Measurements from ENCODE around the gene PTPRG.

DNA sequence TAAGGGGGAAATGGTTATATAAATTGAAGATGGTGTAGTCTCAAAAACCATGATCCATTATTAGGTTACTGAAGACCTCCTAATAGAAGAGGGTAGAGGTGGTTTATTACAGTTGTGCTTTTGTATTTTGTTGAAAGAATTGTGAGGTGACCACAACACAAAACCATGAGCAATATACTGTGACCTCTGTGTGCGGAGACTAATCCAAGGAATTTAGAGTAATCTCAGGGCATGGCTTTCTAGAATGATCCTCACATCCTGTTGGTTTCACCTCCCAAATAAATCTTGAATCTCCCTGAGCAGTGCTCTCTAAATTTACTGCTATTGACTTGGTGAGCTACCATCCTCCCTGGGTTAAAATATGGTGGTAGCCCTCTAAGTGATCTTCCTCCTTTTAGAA lies 52.3 kb downstream of the PTPRG start:
- TF ChIP-seq POLR2A (IDR thresholded peaks at IDR 0.05): no peak
- TF ChIP-seq, protein P1, sequence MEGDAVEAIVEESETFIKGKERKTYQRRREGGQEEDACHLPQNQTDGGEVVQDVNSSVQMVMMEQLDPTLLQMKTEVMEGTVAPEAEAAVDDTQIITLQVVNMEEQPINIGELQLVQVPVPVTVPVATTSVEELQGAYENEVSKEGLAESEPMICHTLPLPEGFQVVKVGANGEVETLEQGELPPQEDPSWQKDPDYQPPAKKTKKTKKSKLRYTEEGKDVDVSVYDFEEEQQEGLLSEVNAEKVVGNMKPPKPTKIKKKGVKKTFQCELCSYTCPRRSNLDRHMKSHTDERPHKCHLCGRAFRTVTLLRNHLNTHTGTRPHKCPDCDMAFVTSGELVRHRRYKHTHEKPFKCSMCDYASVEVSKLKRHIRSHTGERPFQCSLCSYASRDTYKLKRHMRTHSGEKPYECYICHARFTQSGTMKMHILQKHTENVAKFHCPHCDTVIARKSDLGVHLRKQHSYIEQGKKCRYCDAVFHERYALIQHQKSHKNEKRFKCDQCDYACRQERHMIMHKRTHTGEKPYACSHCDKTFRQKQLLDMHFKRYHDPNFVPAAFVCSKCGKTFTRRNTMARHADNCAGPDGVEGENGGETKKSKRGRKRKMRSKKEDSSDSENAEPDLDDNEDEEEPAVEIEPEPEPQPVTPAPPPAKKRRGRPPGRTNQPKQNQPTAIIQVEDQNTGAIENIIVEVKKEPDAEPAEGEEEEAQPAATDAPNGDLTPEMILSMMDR (IDR thresholded peaks at IDR 0.05): no peak

Measured in body of pancreas (tissue), 4 donors.